Fibroblast of lung (primary cell): ENCODE data around the gene LSM7.

Experiments
- CTCF ChIP-seq, 2 donors: IDR thresholded peaks in 1 of 2; conservative IDR thresholded peaks in 1 of 2; 1 replicate in 1 of 2; 2 replicates in 1 of 2; pipeline ENCODE4 v1.5.1; 2011 to 2012; ENCODE audit warnings: low read length in 2 of 2, control low read depth in 1 of 2, inconsistent platforms in 1 of 2, low read depth in 1 of 2, mild to moderate bottlenecking in 1 of 2
- EZH2 ChIP-seq: IDR thresholded peaks from 2 replicates; pipeline ENCODE4 v1.5.1; 2012; ENCODE audit warnings: low read length, control low read depth, mild to moderate bottlenecking; ENCODE audit errors: missing control alignments

- TF ChIP-seq CTCF (conservative IDR thresholded peaks at IDR 0.05 in 1 of 2, IDR thresholded peaks at IDR 0.05 in 1 of 2; ENCODE audit: low read depth in 1 of 2, low read length in 2 of 2) (no peak), EZH2 (no peak)
Measured at GRCh38 chr19:2277138-2277537, 51.2 kb downstream of the LSM7 start.
